HG02759 (cell line): ENCODE data around the gene SLC25A21.
"Not testable (repeated sequence)": the region's sequence is repeated elsewhere in the genome, so short reads cannot be mapped to it uniquely, and the experiment has no call there.

Experiments used
- ATAC-seq: cut with Tn5 transposase; IDR thresholded peaks from one replicate; pipeline ENCODE4 v1.9.1; 2021; ENCODE audit warnings: mild to moderate bottlenecking, moderate library complexity; ENCODE audit not compliant: unreplicated experiment

The SLC25A21 gene

DNA sequence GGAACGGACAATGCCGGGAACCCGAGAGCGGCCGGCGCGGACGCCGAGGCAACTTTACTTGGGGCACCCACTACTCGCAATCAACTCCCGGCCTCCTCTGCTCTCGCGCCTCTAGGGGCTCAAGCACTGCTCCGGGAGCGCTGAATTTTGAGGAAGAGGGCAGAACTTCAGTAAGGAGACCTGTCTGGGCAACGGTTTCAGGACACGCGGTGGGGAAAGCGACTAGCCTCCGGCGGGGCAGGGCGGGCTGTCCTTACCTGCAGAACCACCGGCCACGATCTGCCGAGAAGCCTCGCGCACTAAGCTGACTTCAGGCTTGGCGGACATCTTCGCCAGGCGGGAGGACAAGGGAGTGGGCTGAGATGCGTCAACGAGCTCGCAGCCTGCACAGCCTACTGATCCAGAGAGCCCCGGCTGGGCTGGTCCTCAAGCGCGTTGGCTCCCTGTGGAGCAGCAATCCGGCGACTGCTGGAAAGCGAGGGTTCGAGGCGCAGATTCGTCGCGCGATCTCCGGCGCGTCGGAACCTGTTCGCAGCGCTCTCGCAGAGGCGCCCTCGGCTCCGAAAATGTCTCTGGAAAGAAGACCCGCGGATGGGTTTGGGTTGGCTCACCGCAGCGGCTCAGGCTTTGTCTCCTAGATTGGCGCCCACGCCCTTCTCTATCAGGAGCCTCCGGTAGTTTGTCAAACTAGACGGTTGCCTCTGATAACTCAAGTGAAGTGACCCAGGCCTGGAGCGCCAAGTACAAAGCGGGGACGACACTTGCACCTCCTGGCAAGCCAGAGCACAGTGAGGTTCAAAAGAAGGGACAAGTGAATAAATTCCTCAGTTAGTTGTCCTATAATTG lies at the start of gene SLC25A21:
Gene SLC25A21, minus strand, starts transcription at position 583 of the 846 bp plus-strand sequence.
- peak; percentile 59 for ATAC-seq

DNA sequence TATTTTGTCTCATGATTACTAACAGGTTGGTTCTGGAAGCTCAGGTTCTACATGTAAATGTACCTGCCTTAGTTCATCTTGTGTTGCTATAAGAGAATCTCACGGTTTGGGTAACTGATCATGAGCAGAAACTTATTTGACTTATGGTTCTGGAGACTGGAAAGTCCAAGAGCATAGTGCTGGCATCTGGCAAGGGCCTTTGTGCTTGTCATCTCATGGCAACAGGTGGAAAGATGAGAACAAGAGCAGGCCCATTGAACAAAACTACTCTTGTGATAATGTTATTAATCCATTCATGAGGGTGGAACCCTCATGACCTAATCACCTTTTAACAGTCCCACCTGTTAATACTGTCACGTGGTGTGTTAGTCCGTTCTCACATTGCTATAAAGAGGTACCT lies 48.7 kb upstream of the SLC25A21 start:
- ATAC-seq = no peak

DNA sequence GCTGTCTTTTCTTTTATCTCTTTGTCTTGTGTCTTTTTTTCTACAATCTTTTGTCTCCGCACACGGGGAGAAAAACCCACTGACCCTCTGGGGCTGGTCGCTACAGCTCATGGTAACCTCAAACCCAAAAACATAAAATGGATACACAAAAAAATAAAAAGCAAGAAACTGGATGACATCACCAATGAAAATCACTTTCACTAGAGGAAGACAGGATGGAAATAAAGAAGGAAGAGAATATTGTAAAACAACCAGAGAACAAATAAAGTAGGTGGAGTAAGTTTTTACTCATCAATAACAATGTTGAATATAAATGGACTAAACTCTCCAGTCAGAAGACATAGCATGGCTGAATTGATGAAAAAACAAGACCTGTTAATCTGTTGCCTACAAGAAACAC lies 42.9 kb upstream of the SLC25A21 start:
- no peak for ATAC-seq

DNA sequence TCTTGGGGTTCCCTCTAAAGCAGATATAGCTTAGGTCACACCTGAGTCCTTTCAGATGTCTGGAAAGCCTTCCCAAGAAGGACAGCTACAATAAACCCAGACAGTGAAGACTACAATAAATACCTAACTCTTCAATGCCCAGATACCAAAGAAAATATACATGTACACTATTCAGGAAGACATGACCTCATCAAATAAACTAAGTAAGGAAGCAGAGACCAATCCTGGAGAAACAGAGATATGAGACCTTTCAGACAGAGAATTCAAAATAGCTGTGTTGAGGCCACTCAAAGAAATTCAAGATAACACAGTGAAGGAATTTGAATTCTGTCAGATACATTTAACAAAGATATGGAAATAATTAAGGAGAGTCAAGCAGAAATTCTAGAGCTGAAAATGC lies 40.6 kb upstream of the SLC25A21 start:
- no peak for ATAC-seq

DNA sequence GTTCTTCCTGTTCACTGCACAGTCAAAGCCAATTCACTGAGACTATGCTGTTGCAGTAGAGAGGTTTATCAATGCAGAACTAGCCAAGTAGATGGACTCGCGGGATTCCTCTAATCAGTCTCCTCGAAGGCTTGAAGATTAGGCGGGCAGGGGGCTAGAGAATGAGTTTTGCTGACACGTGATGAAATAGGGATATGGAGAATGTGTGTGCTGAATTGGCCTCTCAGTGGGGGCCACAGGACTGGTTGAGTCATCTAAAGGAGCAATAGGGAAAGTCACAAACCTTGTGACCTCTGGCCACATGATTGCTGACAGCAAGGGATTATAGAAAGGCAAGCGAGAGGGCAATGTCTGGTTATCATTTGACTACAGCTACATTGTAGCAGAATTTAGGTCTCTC lies 38.0 kb upstream of the SLC25A21 start:
- ATAC-seq = no peak

DNA sequence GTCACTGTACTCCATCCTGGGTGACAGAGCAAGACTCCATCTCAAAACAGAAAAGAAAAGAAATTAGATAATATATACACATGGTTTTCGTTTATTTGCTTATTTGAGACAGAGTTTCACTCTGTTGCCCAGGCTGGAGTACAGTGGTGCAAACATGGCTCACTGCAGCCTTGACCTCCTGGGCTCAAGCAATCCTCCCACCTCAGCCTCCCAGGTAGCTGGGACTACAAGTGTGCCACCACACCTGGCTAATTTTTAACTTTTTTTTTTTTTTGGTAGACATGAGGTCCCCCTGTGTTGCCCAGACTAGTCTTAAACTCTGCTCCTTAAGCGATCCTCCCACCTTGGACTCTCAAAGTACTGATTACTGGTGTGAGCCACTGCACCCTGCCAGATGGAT lies 37.2 kb upstream of the SLC25A21 start:
- ATAC-seq = not testable (repeated sequence)

DNA sequence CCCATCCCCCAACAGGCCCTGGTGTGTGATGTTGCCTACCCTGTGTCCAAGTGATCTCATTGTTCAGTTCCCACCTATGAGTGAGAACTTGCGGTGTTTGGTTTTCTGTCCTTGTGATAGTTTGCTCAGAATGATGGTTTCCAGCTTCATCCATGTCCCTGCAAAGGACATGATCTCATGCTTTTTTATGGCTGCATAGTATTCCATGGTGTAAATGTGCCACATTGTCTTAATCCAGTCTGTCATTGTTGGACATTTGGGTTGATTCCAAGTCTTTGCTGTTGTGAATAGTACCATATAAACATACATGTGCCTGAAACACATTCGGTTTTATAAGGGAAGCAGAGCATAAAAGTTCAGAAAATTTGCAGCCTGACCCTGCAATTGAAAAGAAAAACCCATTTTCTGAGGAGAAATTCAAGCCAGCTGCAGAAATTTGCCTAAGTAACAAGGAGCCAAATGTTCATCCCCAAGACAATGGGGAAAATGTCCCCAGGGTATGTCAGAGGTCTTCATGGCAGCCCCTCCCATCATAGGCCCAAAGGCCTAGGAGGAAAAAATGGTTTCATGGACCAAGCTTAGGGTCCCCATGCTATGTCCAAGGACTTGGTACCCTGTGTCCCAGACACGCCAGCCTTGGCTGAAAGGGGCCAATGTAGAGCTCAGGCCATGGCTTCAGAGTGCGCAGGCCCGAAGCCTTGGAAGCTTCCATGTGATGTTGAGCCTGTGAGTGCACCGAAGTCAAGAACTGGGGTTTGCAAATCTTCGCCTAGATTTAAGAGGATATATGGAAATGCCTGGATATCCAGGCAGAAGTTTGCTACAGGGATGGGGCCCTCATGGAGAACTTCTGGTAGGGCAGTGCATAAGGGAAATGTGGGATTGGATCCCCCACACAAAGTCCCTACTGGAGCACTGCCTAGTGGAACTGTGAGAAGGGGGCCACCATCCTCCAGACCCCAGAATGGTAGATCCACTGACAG lies 33.5 kb upstream of the SLC25A21 start:
- ATAC-seq = not testable (repeated sequence)

DNA sequence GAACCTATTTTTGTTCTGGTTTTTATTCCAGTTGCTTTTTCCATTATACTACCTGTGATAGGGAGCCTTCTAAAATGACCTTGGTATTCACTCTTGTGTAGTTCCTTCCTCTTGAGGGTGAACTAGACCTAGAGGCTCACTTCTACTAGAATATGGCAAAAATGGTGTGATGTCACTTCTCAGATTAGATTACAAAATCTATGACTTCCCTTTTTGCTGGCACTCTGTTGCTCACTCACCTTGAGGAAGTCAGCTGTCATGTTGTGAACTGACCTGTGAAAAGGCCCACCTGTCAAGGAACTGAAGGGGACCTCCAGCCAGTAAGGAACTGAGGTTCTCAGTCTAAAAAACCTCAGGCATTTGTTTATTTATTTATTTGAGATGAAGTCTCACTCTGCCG lies 31.0 kb upstream of the SLC25A21 start:
- no peak for ATAC-seq

DNA sequence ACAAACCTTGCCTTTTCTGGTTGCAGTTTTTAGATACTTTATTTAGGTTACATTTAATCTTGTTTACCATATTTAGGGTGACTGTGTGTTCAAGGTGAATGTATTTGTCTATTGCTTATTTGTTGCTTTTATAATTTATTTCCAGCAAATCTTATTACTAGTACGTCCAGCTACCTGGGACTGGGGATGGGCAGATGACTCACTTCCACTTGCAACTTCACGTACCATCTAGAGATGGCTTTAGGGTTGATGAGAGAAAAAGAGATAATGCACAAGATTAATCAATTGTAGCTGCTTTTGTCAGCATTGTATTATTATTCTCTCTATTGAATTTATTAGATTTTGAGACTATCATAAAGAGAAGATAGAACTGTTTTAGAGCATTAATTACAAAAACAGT lies 30.4 kb upstream of the SLC25A21 start:
- ATAC-seq = no peak

DNA sequence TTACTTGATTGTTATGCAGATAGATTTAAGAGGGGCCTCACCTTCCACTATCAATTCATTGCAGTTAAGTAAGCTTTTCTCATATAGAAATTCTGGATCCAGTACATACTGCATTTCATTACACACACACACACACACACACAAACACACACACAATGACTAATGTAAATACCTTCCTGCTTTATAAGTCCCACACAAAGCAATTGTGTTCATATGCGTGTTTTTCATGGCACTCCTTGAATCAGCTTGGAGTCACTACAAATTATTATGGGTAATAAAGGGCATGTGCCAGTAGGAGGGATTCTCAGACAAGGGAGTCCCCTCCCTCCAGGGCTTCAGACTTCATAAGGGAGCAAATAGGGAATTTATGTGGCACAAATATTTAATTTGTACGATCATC lies 29.9 kb upstream of the SLC25A21 start:
- no peak for ATAC-seq

DNA sequence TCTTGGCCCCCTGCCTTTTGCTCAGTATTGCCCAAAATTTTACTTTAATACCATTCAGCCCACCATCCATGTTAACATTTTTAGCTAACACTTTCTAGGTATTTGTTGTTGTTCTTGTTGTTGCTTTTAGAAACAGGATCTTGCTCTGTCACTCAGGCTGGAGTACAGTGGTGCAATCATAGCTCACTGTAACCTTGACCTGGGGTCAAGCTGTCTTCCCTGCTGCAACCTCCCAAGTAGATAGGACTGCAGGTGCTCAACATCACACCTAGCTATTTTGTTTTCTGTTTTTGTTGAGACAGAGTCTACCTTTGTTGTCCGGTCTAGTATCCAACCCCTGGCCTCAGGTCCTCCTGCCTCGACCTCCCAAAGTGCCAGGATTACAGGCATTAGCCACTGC lies 29.3 kb upstream of the SLC25A21 start:
- ATAC-seq = no peak

DNA sequence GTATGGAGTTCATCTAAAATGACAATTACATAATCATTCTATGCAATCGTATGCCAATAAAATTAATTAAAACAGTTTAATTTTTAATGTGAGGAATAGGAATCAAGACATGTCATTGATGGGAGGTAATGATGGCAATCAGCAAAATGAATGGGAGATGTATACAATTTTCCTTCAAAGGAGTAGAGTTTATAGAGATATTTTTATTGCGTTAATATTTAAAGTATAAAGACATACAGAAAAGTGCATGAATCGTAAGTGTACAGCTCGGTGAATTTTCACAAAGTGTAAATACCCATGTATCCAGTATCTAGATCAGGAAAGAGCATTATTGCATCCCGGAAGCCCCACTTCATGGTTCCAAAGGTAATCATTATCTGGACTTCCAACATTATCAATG lies 26.5 kb upstream of the SLC25A21 start:
- ATAC-seq = no peak

DNA sequence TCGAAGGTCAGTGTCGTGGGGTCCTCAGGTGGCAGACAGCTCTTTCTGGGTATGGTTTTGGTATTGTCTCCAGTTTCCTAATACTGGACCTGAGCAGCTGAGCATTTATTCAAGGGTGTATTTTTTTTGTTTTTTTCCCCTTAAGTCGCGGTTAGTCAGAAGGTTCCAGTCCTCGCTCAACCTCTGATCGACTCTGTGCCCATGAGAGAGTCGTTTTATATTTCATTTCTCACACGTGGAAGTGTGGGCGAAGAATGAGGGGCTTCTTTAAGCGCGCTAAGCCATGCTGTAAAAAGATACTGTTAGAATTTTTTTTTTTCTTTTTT lies 25.8 kb upstream of the SLC25A21 start:
- no peak for ATAC-seq

DNA sequence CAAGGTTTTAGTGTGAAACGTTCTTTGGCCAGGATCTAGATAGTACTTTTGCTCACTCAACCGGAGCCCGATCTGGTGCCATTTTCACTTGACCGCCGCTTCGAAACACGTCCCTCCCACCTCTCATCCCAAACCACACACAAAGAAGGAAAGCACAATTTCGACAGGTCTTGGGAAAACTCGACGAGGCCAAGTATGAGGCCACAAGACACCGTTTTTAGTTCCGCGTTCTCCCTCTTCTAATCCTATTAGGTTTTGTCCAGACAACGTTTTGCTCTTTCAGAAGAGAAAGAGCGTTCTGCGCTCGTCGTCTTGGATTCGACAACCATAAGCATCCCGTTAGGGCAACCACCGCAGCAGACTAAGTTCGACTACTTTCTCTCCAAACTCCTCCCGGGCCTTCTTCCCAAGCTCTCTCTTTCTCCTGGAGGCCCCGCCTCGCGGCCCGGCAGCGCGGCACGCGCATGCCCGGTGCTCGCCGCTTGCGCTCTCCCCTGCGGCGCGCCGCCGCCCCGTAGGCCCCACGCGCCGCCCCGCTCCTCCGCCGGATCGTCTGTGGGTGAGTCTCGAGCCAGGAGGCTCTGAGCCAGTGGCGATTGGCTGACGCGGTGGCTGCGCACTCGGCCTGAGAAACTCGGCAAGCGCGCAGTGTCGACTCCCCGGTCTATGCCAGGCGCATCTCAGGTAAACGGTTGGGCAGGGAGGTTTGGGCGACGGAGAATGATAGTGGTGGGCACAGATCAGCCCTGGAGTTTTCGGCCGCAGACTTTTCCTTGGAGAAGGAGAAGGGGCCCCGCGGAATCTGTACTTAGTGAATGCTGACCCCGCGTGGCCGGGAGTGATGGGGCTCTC lies 25.2 kb upstream of the SLC25A21 start, which contains the start of gene MIPOL1:
Gene MIPOL1, plus strand, starts transcription at position 517 of the 852 bp plus-strand sequence. CDS start 49,952 bp downstream, outside the sequence.
- ATAC-seq = peak; percentile 52

DNA sequence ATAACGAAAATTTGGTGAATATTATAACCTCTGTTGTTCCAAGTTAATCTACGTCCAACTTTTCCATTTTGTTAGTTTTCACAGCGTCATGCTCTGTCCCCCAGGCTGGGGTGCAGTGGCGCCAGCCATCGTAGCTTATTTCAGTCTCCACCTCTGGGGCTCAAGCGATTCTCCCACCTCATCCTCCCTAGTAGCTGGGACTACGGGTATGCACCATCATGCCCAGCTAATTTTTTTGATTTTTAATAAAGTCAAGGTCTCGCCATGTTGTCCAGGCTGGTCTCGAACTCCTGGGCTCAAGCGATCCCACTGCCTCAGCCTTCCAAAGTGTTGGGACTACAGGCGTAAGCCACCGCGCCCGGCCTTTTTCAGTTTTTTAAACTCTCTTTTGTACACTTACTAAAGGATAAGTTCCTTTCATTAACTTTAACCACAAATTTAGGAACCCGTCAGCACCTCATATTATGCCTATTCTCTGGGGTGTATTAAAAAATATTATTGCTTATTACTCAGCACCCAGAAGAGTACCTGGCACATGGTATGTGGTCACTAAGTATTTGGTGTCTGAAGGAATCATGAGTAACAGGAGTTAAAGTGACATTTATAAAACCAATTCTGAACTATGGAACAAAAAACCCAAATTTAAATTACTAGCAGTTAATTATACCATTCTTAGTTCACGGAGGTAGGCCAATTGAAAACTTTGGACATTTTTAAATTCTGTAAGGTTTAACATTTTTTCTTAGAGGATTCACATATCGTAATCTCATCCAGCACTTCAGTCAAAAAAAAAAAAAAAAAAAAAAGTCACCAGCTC lies 24.4 kb upstream of the SLC25A21 start:
- no peak for ATAC-seq

DNA sequence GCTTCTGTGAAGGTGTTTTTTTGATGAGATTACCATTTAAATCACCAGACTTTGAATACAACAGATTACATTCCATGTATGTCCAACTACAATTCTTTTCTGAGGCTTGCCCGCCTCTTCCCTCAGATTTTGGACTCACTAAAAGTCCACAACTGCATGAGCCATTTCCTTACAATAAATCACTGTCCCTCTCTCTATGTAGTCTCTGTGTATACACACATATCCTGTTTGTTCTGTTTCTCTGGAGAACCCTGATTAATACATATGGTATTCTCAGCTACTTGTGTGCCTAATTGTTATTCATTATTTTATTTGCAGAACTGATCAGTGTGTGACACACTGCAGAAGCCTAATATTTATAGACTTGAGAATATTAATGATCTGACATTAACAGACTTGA lies 22.9 kb upstream of the SLC25A21 start:
- no peak for ATAC-seq

DNA sequence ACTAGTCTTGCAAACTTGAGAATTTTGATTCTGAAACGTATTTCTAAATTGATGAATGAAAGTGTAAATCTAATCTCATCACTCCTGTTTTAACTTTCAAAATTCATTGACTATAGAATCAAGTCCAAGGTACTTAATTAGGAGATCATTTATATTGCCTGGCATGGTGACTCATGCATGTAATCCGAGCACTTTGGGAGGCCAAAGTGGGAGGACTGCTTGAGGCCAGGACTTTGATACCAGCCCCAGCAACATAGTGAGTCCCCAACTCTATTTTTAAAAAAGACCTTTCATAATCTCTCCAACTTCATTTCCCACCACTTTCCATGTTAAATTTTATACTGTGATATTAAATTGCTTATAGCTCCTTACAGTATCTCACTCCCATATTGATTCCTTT lies 22.3 kb upstream of the SLC25A21 start:
- ATAC-seq = no peak

DNA sequence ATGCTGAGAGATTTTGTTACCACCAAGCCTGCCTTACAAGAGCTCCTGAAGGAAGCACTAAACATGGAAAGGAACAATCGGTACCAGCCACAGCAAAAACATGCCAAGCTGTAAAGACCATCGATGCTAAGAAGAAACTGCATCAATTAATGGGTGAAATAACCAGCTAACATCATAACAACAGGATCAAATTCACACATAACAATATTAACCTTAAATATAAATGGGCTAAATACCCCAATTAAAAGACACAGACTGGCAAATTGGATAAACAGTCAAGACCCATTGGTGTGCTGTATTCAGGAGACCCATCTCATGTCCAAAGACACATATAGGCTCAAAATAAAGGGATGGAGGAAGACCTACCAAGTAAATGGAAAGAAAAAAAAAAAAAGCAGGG lies 17.3 kb upstream of the SLC25A21 start:
- not testable (repeated sequence) for ATAC-seq

DNA sequence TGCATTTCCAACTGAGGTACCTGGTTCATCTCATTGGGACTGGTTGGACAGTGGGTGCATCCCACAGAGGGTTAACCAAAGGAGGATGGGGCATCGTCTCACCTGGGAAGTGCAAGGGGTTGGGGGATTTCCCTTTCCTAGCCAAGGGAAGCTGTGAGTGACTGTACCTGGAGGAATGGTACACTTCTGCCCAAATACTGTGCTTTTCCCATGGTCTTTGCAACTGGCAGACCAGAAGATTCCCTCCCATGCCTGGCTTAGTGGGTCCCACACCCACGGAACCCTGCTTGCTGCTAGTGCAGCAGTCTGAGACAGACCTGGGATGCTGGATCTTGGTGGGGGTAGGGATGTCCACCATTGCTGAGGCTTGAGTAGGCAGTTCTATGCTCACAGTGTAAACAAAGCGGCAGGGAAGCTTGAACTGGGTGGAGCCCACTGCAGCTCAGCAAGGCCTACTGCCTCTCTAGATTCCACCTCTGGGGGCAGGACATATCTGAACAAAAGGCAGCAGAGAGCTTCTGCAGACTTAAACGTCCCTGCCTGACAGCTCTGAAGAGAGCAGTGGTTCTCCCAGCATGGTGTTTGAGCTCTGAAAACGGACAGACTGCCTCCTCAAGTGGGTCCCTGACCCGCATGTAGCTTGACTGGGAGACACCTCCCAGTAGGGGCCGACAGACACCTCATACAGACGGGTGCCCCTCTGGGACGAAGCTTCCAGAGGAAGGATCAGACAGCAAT lies 15.6 kb upstream of the SLC25A21 start:
- not testable (repeated sequence) for ATAC-seq
